Neural cell (in vitro differentiated cells): ENCODE results near the gene ARHGAP18. TPM values are rescaled to one million over a fixed set of nuclear protein-coding genes. Genes with fewer than 3 reads are reported as not detected.

ENCODE experiments used
- H2AFZ ChIP-seq: fragments of 200-600, 300-800 bp; sonication (generic), shearing (Covaris generic); 2 replicates; pipeline ENCODE4 v1.6.0; 2014; ENCODE audit warnings: low read depth, mild to moderate bottlenecking, antibody characterized with exemption, low read length, moderate library complexity
- H3F3A ChIP-seq: fragments of 200-600 bp; shearing (Covaris generic); 2 replicates; pipeline ENCODE4 v1.6.1; 2016; ENCODE audit warnings: mild to moderate bottlenecking, moderate library complexity, mixed read lengths, antibody characterized with exemption, low read length; ENCODE audit not compliant: insufficient read depth, poor library complexity, severe bottlenecking
- H3K27ac ChIP-seq: fragments of 200-600, 300-800 bp; sonication (generic), shearing (Covaris generic); 2 replicates; pipeline ENCODE4 v1.5.1; 2014; ENCODE audit warnings: mild to moderate bottlenecking, low read length, moderate library complexity
- H3K27me3 ChIP-seq: fragments of 300-800, 200-600 bp; sonication (generic), shearing (Covaris generic); 2 replicates; pipeline ENCODE4 v1.6.0; 2014; ENCODE audit warnings: mild to moderate bottlenecking, low read depth, low read length, moderate library complexity; ENCODE audit not compliant: insufficient read depth
- H3K36me3 ChIP-seq: fragments of 300-800, 200-600 bp; sonication (generic), shearing (Covaris generic); 2 replicates; pipeline ENCODE4 v1.5.1; 2014; ENCODE audit warnings: mild to moderate bottlenecking, antibody characterized with exemption, low read length, moderate library complexity; ENCODE audit not compliant: insufficient read depth
- H3K4me2 ChIP-seq: fragments of 300-800, 200-600 bp; sonication (generic), shearing (Covaris generic); 2 replicates; pipeline ENCODE4 v1.6.0; 2014; ENCODE audit warnings: mild to moderate bottlenecking, low read length
- H3K4me3 ChIP-seq: fragments of 300-800, 200-600 bp; sonication (generic), shearing (Covaris generic); 2 replicates; pipeline ENCODE4 v1.5.1; 2014; ENCODE audit warnings: mild to moderate bottlenecking, low read length, moderate library complexity
- H3K79me2 ChIP-seq: fragments of 200-600 bp; shearing (Covaris generic); replicated peaks from 2 replicates; pipeline ENCODE4 v1.6.0; 2014; ENCODE audit warnings: mild to moderate bottlenecking, low read length, moderate library complexity; ENCODE audit not compliant: insufficient read depth
- H3K9ac ChIP-seq: fragments of 300-800, 200-600 bp; sonication (generic), shearing (Covaris generic); 2 replicates; pipeline ENCODE4 v1.6.1; 2016; ENCODE audit warnings: mild to moderate bottlenecking, low read length, mixed read lengths
- H3K9me2 ChIP-seq: fragments of 200-600 bp; shearing (Covaris generic); 2 replicates; pipeline ENCODE4 v1.6.1; 2016; ENCODE audit warnings: mild to moderate bottlenecking, low read length, mixed read lengths; ENCODE audit not compliant: insufficient read depth
- H3K9me3 ChIP-seq: fragments of 200-600, 300-800 bp; sonication (generic), shearing (Covaris generic); 2 replicates; pipeline ENCODE4 v1.6.1; 2016; ENCODE audit warnings: mild to moderate bottlenecking, mixed run types, low read length, moderate library complexity, mixed read lengths
- H4K20me1 ChIP-seq: fragments of 200-600 bp; shearing (Covaris generic); 2 replicates; pipeline ENCODE4 v1.6.1; 2016; ENCODE audit warnings: mild to moderate bottlenecking, mixed run types; ENCODE audit not compliant: insufficient read depth
- EP300 ChIP-seq: fragments of 450-650 bp; conservative IDR thresholded peaks from 2 replicates; pipeline ENCODE4 v1.6.1; 2014; ENCODE audit warnings: antibody characterized with exemption, mild to moderate bottlenecking, moderate library complexity; ENCODE audit not compliant: poor library complexity, severe bottlenecking
- EZH2 ChIP-seq: fragments of 200-600, 300-800 bp; shearing (Covaris generic), sonication (generic); IDR thresholded peaks from 2 replicates; pipeline ENCODE4 v1.6.1; 2014; ENCODE audit warnings: antibody characterized with exemption, low read length, borderline replicate concordance, mild to moderate bottlenecking; ENCODE audit not compliant: insufficient read depth, poor library complexity, severe bottlenecking
- MXI1 ChIP-seq: fragments of 450-650 bp; conservative IDR thresholded peaks from 2 replicates; pipeline ENCODE4 v1.6.1; 2014; ENCODE audit warnings: antibody characterized with exemption, mild to moderate bottlenecking; ENCODE audit not compliant: poor library complexity, severe bottlenecking
- POLR2AphosphoS5 ChIP-seq: IDR thresholded peaks from 2 replicates; pipeline ENCODE4 v1.6.1; 2012
- RAD21 ChIP-seq: fragments of 450-650 bp; conservative IDR thresholded peaks from 2 replicates; pipeline ENCODE4 v1.6.1; 2014; ENCODE audit warnings: antibody characterized with exemption, mild to moderate bottlenecking, moderate library complexity
- SMC3 ChIP-seq: fragments of 450-650 bp; conservative IDR thresholded peaks from 2 replicates; pipeline ENCODE4 v1.6.1; 2014; ENCODE audit warnings: antibody characterized with exemption, mild to moderate bottlenecking, moderate library complexity; ENCODE audit not compliant: poor library complexity
- TAF1 ChIP-seq: IDR thresholded peaks from 2 replicates; pipeline ENCODE4 v1.6.1; 2012; ENCODE audit warnings: low read depth
- polyA plus RNA-seq: library from polyadenylated mRNA; depleted of rRNA; stranded (reverse); fragments of >200 nt; gene quantifications from 2 replicates; pipeline ENCODE4 v1.2.3, GENCODE V29; 2014
- TF ChIP-seq, protein P1 (sequence below): fragments of 450-650 bp; IDR thresholded peaks from 2 replicates; pipeline ENCODE4 v1.5.1; 2014; ENCODE audit warnings: antibody characterized with exemption, mild to moderate bottlenecking, moderate library complexity; ENCODE audit not compliant: poor library complexity, severe bottlenecking
- TF ChIP-seq, protein P2 (sequence below): IDR thresholded peaks from 2 replicates; pipeline ENCODE4 v1.6.1; 2012; ENCODE audit warnings: borderline replicate concordance

Gene ARHGAP18
- polyA plus RNA-seq, 1 donor from 2014 or later: 4.7 TPM

DNA sequence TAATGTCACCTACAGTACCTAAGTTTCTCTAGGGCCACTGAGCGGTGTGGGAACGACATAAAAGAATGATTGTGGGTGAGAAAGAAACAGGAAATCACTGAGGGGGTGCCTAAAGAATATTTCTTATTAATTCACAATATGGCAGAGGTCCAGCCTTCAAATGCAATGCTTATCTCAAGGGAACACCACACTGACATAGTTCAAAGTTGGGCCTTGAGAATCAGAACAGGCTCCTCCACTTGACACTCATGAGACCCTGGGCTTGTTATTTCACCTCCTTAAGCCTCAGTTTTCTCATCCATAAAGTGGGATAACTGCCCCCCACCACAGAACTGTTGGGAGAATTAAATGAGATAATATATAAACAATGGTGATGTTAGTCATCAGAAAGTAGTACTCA lies 40.4 kb upstream of the ARHGAP18 start:
- Histone ChIP-seq H4K20me1 (no peaks in the 10 kb centered on the region), H3K4me3 (no peak overlapping the region), H3K36me3 (no peaks in the 10 kb centered on the region), H3K27me3 (no peaks in the 10 kb centered on the region), H3K79me2 (no peaks in the 10 kb centered on the region), H3K9ac (no peak overlapping the region), H3K9me3 (no peaks in the 10 kb centered on the region), H3K9me2 (no peaks in the 10 kb centered on the region), H3K4me2 (no peak overlapping the region), H2AFZ (no peak overlapping the region), H3K27ac (no peak overlapping the region), H3F3A (no peaks in the 10 kb centered on the region)
- TF ChIP-seq POLR2AphosphoS5: no peak
- TF ChIP-seq, protein P1, sequence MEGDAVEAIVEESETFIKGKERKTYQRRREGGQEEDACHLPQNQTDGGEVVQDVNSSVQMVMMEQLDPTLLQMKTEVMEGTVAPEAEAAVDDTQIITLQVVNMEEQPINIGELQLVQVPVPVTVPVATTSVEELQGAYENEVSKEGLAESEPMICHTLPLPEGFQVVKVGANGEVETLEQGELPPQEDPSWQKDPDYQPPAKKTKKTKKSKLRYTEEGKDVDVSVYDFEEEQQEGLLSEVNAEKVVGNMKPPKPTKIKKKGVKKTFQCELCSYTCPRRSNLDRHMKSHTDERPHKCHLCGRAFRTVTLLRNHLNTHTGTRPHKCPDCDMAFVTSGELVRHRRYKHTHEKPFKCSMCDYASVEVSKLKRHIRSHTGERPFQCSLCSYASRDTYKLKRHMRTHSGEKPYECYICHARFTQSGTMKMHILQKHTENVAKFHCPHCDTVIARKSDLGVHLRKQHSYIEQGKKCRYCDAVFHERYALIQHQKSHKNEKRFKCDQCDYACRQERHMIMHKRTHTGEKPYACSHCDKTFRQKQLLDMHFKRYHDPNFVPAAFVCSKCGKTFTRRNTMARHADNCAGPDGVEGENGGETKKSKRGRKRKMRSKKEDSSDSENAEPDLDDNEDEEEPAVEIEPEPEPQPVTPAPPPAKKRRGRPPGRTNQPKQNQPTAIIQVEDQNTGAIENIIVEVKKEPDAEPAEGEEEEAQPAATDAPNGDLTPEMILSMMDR: no peak
- no peak for TF ChIP-seq EP300
- no peak for TF ChIP-seq SMC3
- TF ChIP-seq MXI1: no peak
- no peak for TF ChIP-seq RAD21
- TF ChIP-seq EZH2: no peak
- TF ChIP-seq TAF1: no peak
- TF ChIP-seq, protein P2, sequence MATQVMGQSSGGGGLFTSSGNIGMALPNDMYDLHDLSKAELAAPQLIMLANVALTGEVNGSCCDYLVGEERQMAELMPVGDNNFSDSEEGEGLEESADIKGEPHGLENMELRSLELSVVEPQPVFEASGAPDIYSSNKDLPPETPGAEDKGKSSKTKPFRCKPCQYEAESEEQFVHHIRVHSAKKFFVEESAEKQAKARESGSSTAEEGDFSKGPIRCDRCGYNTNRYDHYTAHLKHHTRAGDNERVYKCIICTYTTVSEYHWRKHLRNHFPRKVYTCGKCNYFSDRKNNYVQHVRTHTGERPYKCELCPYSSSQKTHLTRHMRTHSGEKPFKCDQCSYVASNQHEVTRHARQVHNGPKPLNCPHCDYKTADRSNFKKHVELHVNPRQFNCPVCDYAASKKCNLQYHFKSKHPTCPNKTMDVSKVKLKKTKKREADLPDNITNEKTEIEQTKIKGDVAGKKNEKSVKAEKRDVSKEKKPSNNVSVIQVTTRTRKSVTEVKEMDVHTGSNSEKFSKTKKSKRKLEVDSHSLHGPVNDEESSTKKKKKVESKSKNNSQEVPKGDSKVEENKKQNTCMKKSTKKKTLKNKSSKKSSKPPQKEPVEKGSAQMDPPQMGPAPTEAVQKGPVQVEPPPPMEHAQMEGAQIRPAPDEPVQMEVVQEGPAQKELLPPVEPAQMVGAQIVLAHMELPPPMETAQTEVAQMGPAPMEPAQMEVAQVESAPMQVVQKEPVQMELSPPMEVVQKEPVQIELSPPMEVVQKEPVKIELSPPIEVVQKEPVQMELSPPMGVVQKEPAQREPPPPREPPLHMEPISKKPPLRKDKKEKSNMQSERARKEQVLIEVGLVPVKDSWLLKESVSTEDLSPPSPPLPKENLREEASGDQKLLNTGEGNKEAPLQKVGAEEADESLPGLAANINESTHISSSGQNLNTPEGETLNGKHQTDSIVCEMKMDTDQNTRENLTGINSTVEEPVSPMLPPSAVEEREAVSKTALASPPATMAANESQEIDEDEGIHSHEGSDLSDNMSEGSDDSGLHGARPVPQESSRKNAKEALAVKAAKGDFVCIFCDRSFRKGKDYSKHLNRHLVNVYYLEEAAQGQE: no peak

DNA sequence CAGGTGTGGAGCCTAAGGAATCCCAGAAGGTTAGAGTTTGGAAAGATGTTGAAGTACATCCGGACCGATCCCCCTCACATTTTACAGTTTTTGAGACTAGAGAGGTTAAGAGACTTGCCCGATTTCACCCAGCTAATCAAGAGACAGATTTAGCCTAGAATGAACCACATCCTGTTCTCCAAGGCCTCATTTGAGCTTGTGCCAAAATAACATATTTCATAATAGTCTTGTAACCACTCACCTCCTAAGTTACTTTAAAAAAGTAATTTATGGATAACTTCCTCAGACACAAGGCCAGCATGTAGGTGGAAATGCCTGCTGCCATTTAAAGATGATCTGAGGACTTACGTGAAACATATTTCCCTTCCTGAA lies 39.8 kb upstream of the ARHGAP18 start:
- H2AFZ ChIP-seq: no peak overlapping the region
- H3K4me2 ChIP-seq: no peak overlapping the region

More for the DNA sequence above, 39.8 kb upstream of the ARHGAP18 start:
- TF ChIP-seq EP300 (no peak), TAF1 (no peak), EZH2 (no peak), POLR2AphosphoS5 (no peak), SMC3 (no peak), MXI1 (no peak), RAD21 (no peak)
- TF ChIP-seq, protein P2: no peak
- TF ChIP-seq, protein P1: no peak
- Histone ChIP-seq H3K9ac (no peak overlapping the region), H3K9me2 (no peaks in the 10 kb centered on the region), H3K36me3 (no peaks in the 10 kb centered on the region), H3K79me2 (no peaks in the 10 kb centered on the region), H3K9me3 (no peaks in the 10 kb centered on the region), H3K4me3 (no peak overlapping the region), H3K27me3 (no peaks in the 10 kb centered on the region), H4K20me1 (no peaks in the 10 kb centered on the region), H3K27ac (no peak overlapping the region), H3F3A (no peaks in the 10 kb centered on the region)
